ENCODE measurements around the gene ACOT12. TPM values are rescaled to one million over a fixed set of nuclear protein-coding genes. Genes with fewer than 3 reads are reported as not detected.

Gene ACOT12
- total and polyA plus RNA-seq, 9 of the 15 experiments (the other 6 are each of a cell fraction or from before 2014, with no cell fraction given): 0.03 TPM; not detected in 8

GRCh38 chr5:81316571-81316970, 77.4 kb downstream of the ACOT12 start (continued):
- no peak for TF ChIP-seq MXI1 (IDR thresholded peaks at IDR 0.05; ENCODE audit: low read depth, low read length)
- TF ChIP-seq PCBP2 (IDR thresholded peaks at IDR 0.05; ENCODE audit: low read depth, low read length, poor library complexity, severe bottlenecking): no peak
- TF ChIP-seq RNF219 (CRISPR knock-in tag; IDR thresholded peaks at IDR 0.05): no peak
- no peak for TF ChIP-seq ZNF274 (IDR thresholded peaks at IDR 0.05; ENCODE audit: borderline replicate concordance, low read depth, low read length)

GRCh38 chr5:81315830-81316229, 78.1 kb downstream of the ACOT12 start:
- no peak for ATAC-seq
- H3K9ac ChIP-seq (ENCODE audit: insufficient read depth in 1 of 2, low read depth in 2 of 2, low read length in 2 of 2): no peak overlapping the region
- CTCF ChIA-PET (ENCODE audit: low intra/inter-chr PET ratio): no interaction called here
- no peaks in the 10 kb centered on the region for H3K27me3 ChIP-seq (ENCODE audit: control insufficient read depth in 2 of 2, insufficient read depth in 2 of 2, low read length in 2 of 2)
- no peak overlapping the region for H3K4me2 ChIP-seq (ENCODE audit: insufficient read depth, low read length)
- no peak for DNase-seq (ENCODE audit: extremely low read depth in 1 of 4, low spot score in 3 of 4)
- no TSS peak for BruUV-seq (replicated peaks)
- H3K36me3 ChIP-seq (ENCODE audit: control insufficient read depth, insufficient read depth, low read length): peaks cover 29% of the 10 kb centered on the region; the same call in 2 of the 3 replicates
- no peaks in the 10 kb centered on the region for H3K9me3 ChIP-seq (replicated peaks; ENCODE audit: control insufficient read depth, insufficient read depth, low read depth, low read length)
- no peak for FAIRE-seq
- no peaks in the 10 kb centered on the region for H3K79me2 ChIP-seq (ENCODE audit: control insufficient read depth, insufficient read depth, low read length)
- TF ChIP-seq ZKSCAN1 (IDR thresholded peaks at IDR 0.05; ENCODE audit: low read depth, low read length): peak; percentile 72
- TF ChIP-seq ZNF785 (CRISPR knock-in tag; IDR thresholded peaks at IDR 0.05): no peak
- H3K27ac ChIP-seq (ENCODE audit: extremely low read depth, low read depth, low read length): no peak overlapping the region
- H2AFZ ChIP-seq (ENCODE audit: low read depth, low read length): no peak overlapping the region
- 39% methylated on average over 4 of the region's 4 CpGs for WGBS (ENCODE audit: insufficient coverage, low coverage, missing lambda C conversion rate)
- no peaks in the 10 kb centered on the region for H4K20me1 ChIP-seq (replicated peaks; ENCODE audit: control insufficient read depth, insufficient read depth, low read length)
- in situ Hi-C loops (cut with MboI) (no loop called here), intact Hi-C loops (cut with micrococcal nuclease) (no loop called here)
- H3K4me1 ChIP-seq (replicated peaks in 1 of 2; ENCODE audit: control insufficient read depth in 2 of 2, insufficient read depth in 2 of 2, low read length in 2 of 2): no peaks in the 10 kb centered on the region
- H3K4me3 ChIP-seq: no peak overlapping the region
- POLR2A ChIA-PET: interaction anchor here (0.9 to 1.2 kb wide), 2 partner anchors 14 to 16 kb away, joined by 3 read pairs; no protein-coding TSS in a partner anchor
- H3K9me1 ChIP-seq (ENCODE audit: control insufficient read depth, insufficient read depth, low read length): no peaks in the 10 kb centered on the region

Data from K562 (cell line).